Neural crest cell (in vitro differentiated cells): ENCODE measurements around the gene KCNF1. TPM values are rescaled to one million over a fixed set of nuclear protein-coding genes. Genes with fewer than 3 reads are reported as not detected.

Experiments used
- DNase-seq: peaks from one replicate; pipeline ENCODE4 v3.0.0; 2021; ENCODE audit warnings: low read depth, mixed read lengths, low spot score
- H3K27ac Mint-ChIP-seq: one replicate; pipeline ENCODE4 v1.8.0; 2021; ENCODE audit warnings: mild to moderate bottlenecking, mixed read lengths; ENCODE audit not compliant: unreplicated experiment
- H3K27me3 Mint-ChIP-seq: 2 replicates; pipeline ENCODE4 v1.8.0; 2021; ENCODE audit warnings: low read depth, mild to moderate bottlenecking, mixed read lengths
- H3K36me3 Mint-ChIP-seq: 2 replicates; pipeline ENCODE4 v1.8.0; 2021; ENCODE audit warnings: low read depth, mild to moderate bottlenecking, mixed read lengths
- H3K4me1 Mint-ChIP-seq: 2 replicates; pipeline ENCODE4 v1.8.0; 2021; ENCODE audit warnings: mixed read lengths
- H3K4me3 Mint-ChIP-seq: one replicate; pipeline ENCODE4 v1.8.0; 2021; ENCODE audit warnings: mild to moderate bottlenecking, mixed read lengths
- H3K9me3 Mint-ChIP-seq: 2 replicates; pipeline ENCODE4 v1.8.0; 2021; ENCODE audit warnings: mixed read lengths
- CTCF ChIP-seq: fragments of 200-600 bp; sonication (generic); conservative IDR thresholded peaks from 2 replicates; pipeline ENCODE4 v1.5.0; 2021; ENCODE audit warnings: antibody characterized with exemption, mild to moderate bottlenecking
- total RNA-seq: library from RNA; stranded (reverse); gene quantifications from 2 replicates; pipeline ENCODE4 v1.2.1, GENCODE V29; 2021

Gene KCNF1
- total RNA-seq, 1 donor from 2014 or later, result 1.1 TPM

GRCh38 chr2:10930721-10931516, 19.2 kb downstream of the KCNF1 start:
- H3K4me1 Mint-ChIP-seq, result peaks cover 55% of the 10 kb centered on the region

GRCh38 chr2:10931710-10932255, 20.0 kb downstream of the KCNF1 start:
- no peaks in the 10 kb centered on the region for H3K9me3 Mint-ChIP-seq
- H3K4me1 Mint-ChIP-seq, result peaks cover 58% of the 10 kb centered on the region
- H3K27me3 Mint-ChIP-seq, result peaks cover 22% of the 10 kb centered on the region
- no peak overlapping the region for H3K4me3 Mint-ChIP-seq
- no peak for DNase-seq
- H3K36me3 Mint-ChIP-seq, result no peaks in the 10 kb centered on the region
- no peak overlapping the region for H3K27ac Mint-ChIP-seq
- no peak for TF ChIP-seq CTCF

More at GRCh38 chr2:10930721-10931516, 19.2 kb downstream of the KCNF1 start:
- peaks cover 30% of the 10 kb centered on the region for H3K27me3 Mint-ChIP-seq
- no peaks in the 10 kb centered on the region for H3K9me3 Mint-ChIP-seq
- TF ChIP-seq CTCF, result no peak
- H3K4me3 Mint-ChIP-seq, result no peak overlapping the region
- no peaks in the 10 kb centered on the region for H3K36me3 Mint-ChIP-seq
- DNase-seq, result no peak
- H3K27ac Mint-ChIP-seq, result no peak overlapping the region

GRCh38 chr2:10932345-10933151, 20.8 kb downstream of the KCNF1 start:
- Mint-ChIP-seq H3K4me3 (no peak overlapping the region), H3K27ac (no peak overlapping the region), H3K4me1 (peaks cover 59% of the 10 kb centered on the region), H3K9me3 (no peaks in the 10 kb centered on the region), H3K27me3 (peaks cover 25% of the 10 kb centered on the region), H3K36me3 (no peaks in the 10 kb centered on the region)
- DNase-seq, result no peak
- no peak for TF ChIP-seq CTCF

DNA sequence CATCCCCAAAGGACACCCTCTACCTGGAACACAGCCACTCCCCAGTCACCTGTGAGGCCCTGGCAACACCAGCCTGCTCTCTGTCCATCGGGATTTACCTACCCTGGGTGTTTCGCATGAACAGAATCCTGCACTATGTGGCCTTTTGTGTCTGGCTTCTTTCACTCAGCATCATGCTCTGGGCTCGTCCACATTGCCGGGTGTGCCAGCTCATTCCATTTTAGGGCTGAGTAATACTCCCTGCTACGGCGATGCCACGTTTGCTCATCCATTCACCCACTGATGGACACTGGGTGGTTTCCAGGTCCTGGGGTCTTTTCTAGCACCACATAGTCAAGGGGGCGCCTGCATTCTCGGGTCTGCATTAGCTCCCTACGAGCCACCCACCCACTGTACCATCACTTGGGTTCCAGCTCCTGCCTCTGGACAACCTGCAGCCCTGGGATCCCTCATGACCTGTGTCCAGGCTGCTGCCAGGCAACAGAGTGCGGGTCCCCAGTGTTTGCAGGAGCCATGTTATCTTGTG, 22.0 kb downstream of the KCNF1 start:
- no peak for DNase-seq
- no peak overlapping the region for H3K4me3 Mint-ChIP-seq
- H3K4me1 Mint-ChIP-seq, result peaks cover 59% of the 10 kb centered on the region
- H3K9me3 Mint-ChIP-seq, result peaks cover under 1% of the 10 kb centered on the region
- no peak overlapping the region for H3K27ac Mint-ChIP-seq
- H3K36me3 Mint-ChIP-seq, result peaks cover under 1% of the 10 kb centered on the region
- peaks cover 22% of the 10 kb centered on the region for H3K27me3 Mint-ChIP-seq
- no peak for TF ChIP-seq CTCF

GRCh38 chr2:10934308-10934978, 22.7 kb downstream of the KCNF1 start:
- Mint-ChIP-seq H3K36me3 (peaks cover 7% of the 10 kb centered on the region), H3K9me3 (peaks cover 7% of the 10 kb centered on the region), H3K4me1 (peaks cover 54% of the 10 kb centered on the region), H3K4me3 (no peak overlapping the region), H3K27ac (no peak overlapping the region), H3K27me3 (peaks cover 29% of the 10 kb centered on the region)
- TF ChIP-seq CTCF, result no peak
- no peak for DNase-seq
